ACHN (cell line): Measurements from ENCODE around the gene ABCC6.
"Not testable (repeated sequence)": the region's sequence is repeated elsewhere in the genome, so short reads cannot be mapped to it uniquely, and the experiment has no call there.

Experiments
- DNase-seq: peaks from one replicate; pipeline ENCODE4 v3.0.0-alpha.2; 2015
- in situ Hi-C: cut with HindIII; loops from 2 replicates; pipeline ENCODE4 v1.10.0; 2017; ENCODE audit warnings: low sequenced_read_pairs, low pct_ligation_motif_present, low pct_unique_long_range_greater_than_20kb

Gene ABCC6

GRCh38 chr16:16108759-16109158, 114.5 kb downstream of the ABCC6 start:
- no peak for DNase-seq
- in situ Hi-C loops = no loop called here

- DNase-seq = no peak
- in situ Hi-C loops = no loop called here
Measured at GRCh38 chr16:16107839-16108238, 115.5 kb downstream of the ABCC6 start.

- DNase-seq = no peak
- in situ Hi-C loops = no loop called here
Measured at GRCh38 chr16:16106466-16106865, 116.8 kb downstream of the ABCC6 start.

- no peak for DNase-seq
- in situ Hi-C loops = no loop called here
Measured at GRCh38 chr16:16105646-16106045, 117.6 kb downstream of the ABCC6 start.

- DNase-seq, in situ Hi-C loops: not testable (repeated sequence)
Measured at GRCh38 chr16:16104804-16105141, 118.5 kb downstream of the ABCC6 start.

GRCh38 chr16:16104132-16104803, 119.0 kb downstream of the ABCC6 start:
- DNase-seq, in situ Hi-C loops: not testable (repeated sequence)

GRCh38 chr16:16102738-16103137, 120.6 kb downstream of the ABCC6 start:
- in situ Hi-C loops = no loop called here
- no peak for DNase-seq

- in situ Hi-C loops = no loop called here
- DNase-seq = no peak
Measured at GRCh38 chr16:16101585-16101984, 121.7 kb downstream of the ABCC6 start.

GRCh38 chr16:16100631-16101030, 122.7 kb downstream of the ABCC6 start:
- no peak for DNase-seq
- in situ Hi-C loops = no loop called here

GRCh38 chr16:16099320-16099719, 124.0 kb downstream of the ABCC6 start:
- in situ Hi-C loops = no loop called here
- DNase-seq = no peak
